Mesenchymal stem cell (in vitro differentiated cells and primary cell): ENCODE measurements around the gene AMPH. TPM values are rescaled to one million over a fixed set of nuclear protein-coding genes. Genes with fewer than 3 reads are reported as not detected.
A peak's percentile ranks its signal among the peaks of the same experiment; 100 is the strongest.

Source experiments
- DNase-seq: peaks from one replicate; pipeline ENCODE4 v3.0.0-alpha.2; 2013
- H2AFZ ChIP-seq: one replicate; pipeline ENCODE4 v1.6.1; 2013; ENCODE audit warnings: low read depth, mild to moderate bottlenecking, control low read depth, inconsistent platforms, low read length, moderate library complexity
- H2AK5ac ChIP-seq: 2 replicates; pipeline ENCODE4 v1.6.1; 2013; ENCODE audit warnings: low read length, moderate library complexity, mild to moderate bottlenecking, inconsistent platforms; ENCODE audit not compliant: severe bottlenecking
- H2BK120ac ChIP-seq: one replicate; pipeline ENCODE4 v1.6.1; 2013; ENCODE audit warnings: low read depth, mild to moderate bottlenecking, inconsistent platforms, low read length, moderate library complexity
- H2BK12ac ChIP-seq, 2 experiments: one replicate each; pipeline ENCODE4 v1.6.1; 2013; ENCODE audit warnings: inconsistent platforms in 2 of 2, low read length in 2 of 2, mild to moderate bottlenecking in 2 of 2, moderate library complexity in 2 of 2, control low read depth in 1 of 2
- H2BK15ac ChIP-seq: one replicate; pipeline ENCODE4 v1.6.1; 2013; ENCODE audit warnings: mild to moderate bottlenecking, low read depth, inconsistent platforms; ENCODE audit not compliant: poor library complexity, severe bottlenecking
- H2BK5ac ChIP-seq: 2 replicates; pipeline ENCODE4 v1.6.1; 2013; ENCODE audit warnings: low read depth, mild to moderate bottlenecking, low read length, control low read depth, inconsistent platforms; ENCODE audit not compliant: poor library complexity, severe bottlenecking
- H3K14ac ChIP-seq, 2 experiments: one replicate each; pipeline ENCODE4 v1.6.1; 2013; ENCODE audit warnings: inconsistent platforms in 2 of 2, low read length in 2 of 2, control low read depth in 1 of 2, mild to moderate bottlenecking in 1 of 2, moderate library complexity in 1 of 2
- H3K18ac ChIP-seq, 2 experiments: one replicate each; pipeline ENCODE4 v1.6.1; 2013; ENCODE audit warnings: inconsistent platforms in 2 of 2, low read length in 2 of 2, control low read depth in 1 of 2, low read depth in 1 of 2, mild to moderate bottlenecking in 1 of 2
- H3K23ac ChIP-seq, 2 experiments: one replicate each; pipeline ENCODE4 v1.6.1; 2013; ENCODE audit warnings: inconsistent platforms in 2 of 2, low read length in 2 of 2, mild to moderate bottlenecking in 2 of 2, moderate library complexity in 2 of 2, control low read depth in 1 of 2
- H3K27ac ChIP-seq: 2 replicates; pipeline ENCODE4 v1.5.1; 2013; ENCODE audit warnings: mild to moderate bottlenecking, moderate library complexity, low read length, control low read depth, inconsistent platforms; ENCODE audit not compliant: poor library complexity, severe bottlenecking
- H3K27me3 ChIP-seq, 2 experiments: 2 replicates each; pipeline versions ENCODE4 v1.6.1 to v1.7.0; 2013; ENCODE audit warnings: low read length in 2 of 2, mild to moderate bottlenecking in 2 of 2, moderate library complexity in 2 of 2, control low read depth in 1 of 2, inconsistent platforms in 1 of 2; ENCODE audit not compliant: control insufficient read depth in 1 of 2, insufficient read depth in 1 of 2
- H3K36me3 ChIP-seq, 2 experiments: 2 replicates each; pipeline versions ENCODE4 v1.6.1 to v1.7.0; 2013; ENCODE audit warnings: low read length in 2 of 2, control low read depth in 1 of 2, inconsistent platforms in 1 of 2, low read depth in 1 of 2, mild to moderate bottlenecking in 1 of 2; ENCODE audit not compliant: insufficient read depth in 2 of 2, control insufficient read depth in 1 of 2
- H3K4ac ChIP-seq, 2 experiments: one replicate each; pipeline ENCODE4 v1.6.1; 2013; ENCODE audit warnings: inconsistent platforms in 2 of 2, low read length in 2 of 2, mild to moderate bottlenecking in 2 of 2, moderate library complexity in 2 of 2, control low read depth in 1 of 2, low read depth in 1 of 2
- H3K4me1 ChIP-seq: 2 replicates; pipeline ENCODE4 v1.6.1; 2013; ENCODE audit warnings: low read depth, low read length, control low read depth; ENCODE audit not compliant: control insufficient read depth, insufficient read depth
- H3K4me2 ChIP-seq: 2 replicates; pipeline ENCODE4 v1.6.1; 2013; ENCODE audit warnings: low read length, mild to moderate bottlenecking, inconsistent platforms; ENCODE audit not compliant: poor library complexity, severe bottlenecking
- H3K4me3 ChIP-seq, 2 experiments: 2 replicates each; pipeline versions ENCODE4 v1.5.1 to v1.7.0; 2013; ENCODE audit warnings: low read length in 2 of 2, mild to moderate bottlenecking in 2 of 2, control low read depth in 1 of 2, low read depth in 1 of 2; ENCODE audit not compliant: insufficient read depth in 1 of 2
- H3K79me1 ChIP-seq: replicated peaks from 2 replicates; pipeline ENCODE4 v1.6.1; 2013; ENCODE audit warnings: mild to moderate bottlenecking, control low read depth, low read length, inconsistent platforms; ENCODE audit not compliant: poor library complexity, severe bottlenecking
- H3K9ac ChIP-seq: 2 replicates; pipeline ENCODE4 v1.7.0; 2013; ENCODE audit warnings: mild to moderate bottlenecking, low read length, moderate library complexity
- H3K9me3 ChIP-seq: 2 replicates; pipeline ENCODE4 v1.7.0; 2013; ENCODE audit warnings: mild to moderate bottlenecking, low read length; ENCODE audit not compliant: control insufficient read depth
- H4K8ac ChIP-seq: one replicate; pipeline ENCODE4 v1.6.1; 2013; ENCODE audit warnings: inconsistent platforms, mild to moderate bottlenecking, low read length, moderate library complexity
- H4K91ac ChIP-seq: one replicate; pipeline ENCODE4 v1.6.1; 2013; ENCODE audit warnings: mild to moderate bottlenecking, low read length, inconsistent platforms
- WGBS: methylation state at CpG from one replicate; pipeline ENCODE4 v1.1.7; 2013; ENCODE audit warnings: mixed read lengths; 5-methylcytosine and 5-hydroxymethylcytosine counted together
- polyA plus RNA-seq, 2 experiments: library from polyadenylated mRNA; stranded (reverse); fragments of 200-250 nt; gene quantifications; one replicate each; pipeline ENCODE4 v1.2.3, GENCODE V29; 2013

The AMPH gene
- polyA plus RNA-seq (2013, experiment 1 of 2) = 0.07 TPM
- 0.10 TPM for polyA plus RNA-seq (2013, experiment 2 of 2)

- under 1% methylated on average over 102 of the region's 105 CpGs for WGBS
- H4K8ac ChIP-seq = no peak within 1 kb of the TSS
- peaks cover 2% of the 10 kb centered on the region for H3K4me1 ChIP-seq
- H3K9ac ChIP-seq = peak within 1 kb of the TSS; percentile 82
- no peak within 1 kb of the TSS for H2BK12ac ChIP-seq
- H3K27ac ChIP-seq = no peak within 1 kb of the TSS
- no peak within 1 kb of the TSS for H3K23ac ChIP-seq
- H2BK120ac ChIP-seq = no peak within 1 kb of the TSS
- H3K14ac ChIP-seq = no peak within 1 kb of the TSS
- no peak within 1 kb of the TSS for H3K18ac ChIP-seq
- peak within 1 kb of the TSS; percentile 65 to 89 for H3K4me3 ChIP-seq
- peaks cover 2% of the 10 kb centered on the region for H3K9me3 ChIP-seq
- H2BK15ac ChIP-seq = no peak within 1 kb of the TSS
- H2BK5ac ChIP-seq = no peak within 1 kb of the TSS
- H3K27me3 ChIP-seq = peaks cover 0 to 20% of the 10 kb centered on the region in 2 experiments
- H2AFZ ChIP-seq = no peak within 1 kb of the TSS
- DNase-seq = peak; percentile 6
- H4K91ac ChIP-seq = no peak within 1 kb of the TSS
- H2AK5ac ChIP-seq = no peak within 1 kb of the TSS
- H3K4ac ChIP-seq = no peak within 1 kb of the TSS
- peak within 1 kb of the TSS; percentile 85 for H3K4me2 ChIP-seq
- H3K79me1 ChIP-seq = no peaks in the 10 kb centered on the region
- H3K36me3 ChIP-seq = no peaks in the 10 kb centered on the region
These were observed at the start of gene AMPH for GRCh38 chr7:38630720-38631673. TSS of gene AMPH (minus strand) at chr7:38631373. CDS start at chr7:38631351, 22 bp downstream.

- Histone ChIP-seq H2AK5ac (no peak overlapping the region), H3K79me1 (no peaks in the 10 kb centered on the region), H3K27ac (no peak overlapping the region), H2BK120ac (no peak overlapping the region), H3K4me1 (no peaks in the 10 kb centered on the region), H3K14ac (no peak overlapping the region), H4K8ac (no peak overlapping the region), H3K23ac (no peak overlapping the region), H2AFZ (no peak overlapping the region), H3K27me3 (peaks cover 0 to 4% of the 10 kb centered on the region in 2 experiments), H3K18ac (no peak overlapping the region), H4K91ac (no peak overlapping the region), H3K9me3 (no peaks in the 10 kb centered on the region), H3K4ac (no peak overlapping the region), H2BK5ac (no peak overlapping the region), H2BK15ac (no peak overlapping the region), H3K4me2 (no peak overlapping the region), H2BK12ac (no peak overlapping the region), H3K36me3 (no peaks in the 10 kb centered on the region), H3K4me3 (no peak overlapping the region), H3K9ac (no peak overlapping the region)
- no peak for DNase-seq
- 73% methylated on average over 1 of the region's 3 CpGs for WGBS
These were observed 48.2 kb upstream of the AMPH start for GRCh38 chr7:38679419-38679818.

GRCh38 chr7:38678698-38679054 is 47.5 kb upstream of the AMPH start:
- H3K9me3 ChIP-seq = no peaks in the 10 kb centered on the region
- 63% methylated on average over 1 of the region's 1 CpG for WGBS
- no peak overlapping the region for H2AFZ ChIP-seq
- H2BK15ac ChIP-seq = no peak overlapping the region
- H3K4me1 ChIP-seq = no peaks in the 10 kb centered on the region
- no peak overlapping the region for H3K23ac ChIP-seq
- no peak for DNase-seq
- no peak overlapping the region for H3K14ac ChIP-seq
- H3K18ac ChIP-seq = no peak overlapping the region
- peaks cover 0 to 4% of the 10 kb centered on the region in 2 experiments for H3K27me3 ChIP-seq
- H3K4ac ChIP-seq = no peak overlapping the region
- H3K79me1 ChIP-seq = no peaks in the 10 kb centered on the region
- no peaks in the 10 kb centered on the region for H3K36me3 ChIP-seq
- H2BK12ac ChIP-seq = no peak overlapping the region
- H4K91ac ChIP-seq = no peak overlapping the region
- no peak overlapping the region for H3K4me2 ChIP-seq
- H2BK5ac ChIP-seq = no peak overlapping the region
- H2AK5ac ChIP-seq = no peak overlapping the region
- H4K8ac ChIP-seq = no peak overlapping the region
- H2BK120ac ChIP-seq = no peak overlapping the region
- no peak overlapping the region for H3K9ac ChIP-seq
- no peak overlapping the region for H3K4me3 ChIP-seq
- no peak overlapping the region for H3K27ac ChIP-seq

DNA sequence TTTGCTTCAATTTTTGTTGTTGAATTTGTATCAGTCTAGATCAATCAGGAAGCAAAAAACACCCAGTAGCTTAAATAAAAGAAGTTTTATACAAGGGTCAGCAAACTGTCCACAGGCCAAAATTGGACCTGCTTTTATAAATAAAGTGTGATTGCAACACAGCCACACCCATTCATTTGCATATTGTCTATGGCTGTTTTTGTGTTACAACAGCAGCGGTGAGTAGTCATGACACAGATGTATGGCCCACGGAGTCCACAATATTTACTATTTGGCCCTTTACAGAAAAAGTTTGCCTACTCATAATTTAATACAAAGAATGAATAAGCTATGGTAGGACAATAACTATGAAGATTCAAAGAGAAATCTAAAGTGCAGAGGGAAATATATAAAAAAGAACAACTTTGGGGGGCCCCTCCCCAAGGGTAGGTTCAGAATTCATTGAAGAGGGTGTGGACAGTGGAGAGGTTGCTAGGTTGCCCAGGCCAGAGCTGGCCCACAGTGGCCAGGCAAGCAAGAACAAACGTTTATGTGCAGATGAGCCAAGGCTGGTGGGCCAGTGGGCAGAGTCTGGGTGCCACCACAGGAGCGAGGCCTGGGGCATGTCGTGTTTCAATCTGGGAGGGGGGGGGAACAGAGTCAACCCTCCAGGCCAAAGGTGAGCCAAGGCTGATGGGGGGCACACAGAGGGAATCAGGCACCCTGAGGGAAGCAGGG is 47.0 kb upstream of the AMPH start:
- Histone ChIP-seq H4K8ac (no peak overlapping the region), H3K36me3 (no peaks in the 10 kb centered on the region), H3K79me1 (no peaks in the 10 kb centered on the region), H2BK12ac (no peak overlapping the region), H3K4ac (no peak overlapping the region), H2BK120ac (no peak overlapping the region), H3K9me3 (no peaks in the 10 kb centered on the region), H4K91ac (no peak overlapping the region), H3K18ac (no peak overlapping the region), H3K23ac (no peak overlapping the region), H2BK5ac (no peak overlapping the region), H2AFZ (no peak overlapping the region), H3K14ac (no peak overlapping the region), H3K4me1 (no peaks in the 10 kb centered on the region), H2AK5ac (no peak overlapping the region), H3K27ac (no peak overlapping the region), H3K9ac (no peak overlapping the region), H3K4me2 (no peak overlapping the region), H2BK15ac (no peak overlapping the region), H3K4me3 (no peak overlapping the region), H3K27me3 (peaks cover 0 to 4% of the 10 kb centered on the region in 2 experiments)
- no peak for DNase-seq
- 69% methylated on average over 4 of the region's 5 CpGs for WGBS
